ENCODE data around the gene ATAD1. TPM values are rescaled to one million over a fixed set of nuclear protein-coding genes. Genes with fewer than 3 reads are reported as not detected.

Gene ATAD1
- total RNA-seq, 1 donor from 2014 or later = 48.0 TPM

GRCh38 chr10:87712913-87713616 is 105.0 kb downstream of the ATAD1 start:
- Histone ChIP-seq H3K27me3 (ENCODE audit: control insufficient read depth, insufficient read depth, low read length) (no peaks in the 10 kb centered on the region), H3K4me3 (ENCODE audit: low read depth, low read length) (no peak overlapping the region), H3K36me3 (ENCODE audit: control insufficient read depth, insufficient read depth, low read length) (no peaks in the 10 kb centered on the region)
- DNase-seq (ENCODE audit: low read depth) = no peak
- no peak for TF ChIP-seq CTCF (IDR thresholded peaks at IDR 0.05; ENCODE audit: insufficient read depth, low read length, poor library complexity, severe bottlenecking)

- no peak for TF ChIP-seq CTCF (IDR thresholded peaks at IDR 0.05; ENCODE audit: insufficient read depth, low read length, poor library complexity, severe bottlenecking)
- Histone ChIP-seq H3K27me3 (ENCODE audit: control insufficient read depth, insufficient read depth, low read length) (no peaks in the 10 kb centered on the region), H3K4me3 (ENCODE audit: low read depth, low read length) (no peak overlapping the region), H3K36me3 (ENCODE audit: control insufficient read depth, insufficient read depth, low read length) (no peaks in the 10 kb centered on the region)
- no peak for DNase-seq (ENCODE audit: low read depth)
Observed at GRCh38 chr10:87707254-87707653, 110.8 kb downstream of the ATAD1 start.

- Histone ChIP-seq H3K4me3 (ENCODE audit: low read depth, low read length) (no peak overlapping the region), H3K27me3 (ENCODE audit: control insufficient read depth, insufficient read depth, low read length) (no peaks in the 10 kb centered on the region), H3K36me3 (ENCODE audit: control insufficient read depth, insufficient read depth, low read length) (no peaks in the 10 kb centered on the region)
- DNase-seq (ENCODE audit: low read depth) = no peak
- TF ChIP-seq CTCF (IDR thresholded peaks at IDR 0.05; ENCODE audit: insufficient read depth, low read length, poor library complexity, severe bottlenecking) = no peak
Observed at GRCh38 chr10:87706731-87707130, 111.3 kb downstream of the ATAD1 start.

- peak; percentile 7 for DNase-seq (ENCODE audit: low read depth)
Observed at GRCh38 chr10:87705339-87705738, 112.7 kb downstream of the ATAD1 start.

GRCh38 chr10:87703771-87704170 is 114.3 kb downstream of the ATAD1 start:
- Histone ChIP-seq H3K36me3 (ENCODE audit: control insufficient read depth, insufficient read depth, low read length) (no peaks in the 10 kb centered on the region), H3K27me3 (ENCODE audit: control insufficient read depth, insufficient read depth, low read length) (no peaks in the 10 kb centered on the region), H3K4me3 (ENCODE audit: low read depth, low read length) (no peak overlapping the region)
- no peak for TF ChIP-seq CTCF (IDR thresholded peaks at IDR 0.05; ENCODE audit: insufficient read depth, low read length, poor library complexity, severe bottlenecking)
- DNase-seq (ENCODE audit: low read depth) = no peak

More at GRCh38 chr10:87705339-87705738, 112.7 kb downstream of the ATAD1 start:
- no peak for TF ChIP-seq CTCF (IDR thresholded peaks at IDR 0.05; ENCODE audit: insufficient read depth, low read length, poor library complexity, severe bottlenecking)
- H3K27me3 ChIP-seq (ENCODE audit: control insufficient read depth, insufficient read depth, low read length) = no peaks in the 10 kb centered on the region
- no peak overlapping the region for H3K4me3 ChIP-seq (ENCODE audit: low read depth, low read length)
- no peaks in the 10 kb centered on the region for H3K36me3 ChIP-seq (ENCODE audit: control insufficient read depth, insufficient read depth, low read length)

- no peak for DNase-seq (ENCODE audit: low read depth)
- H3K27me3 ChIP-seq (ENCODE audit: control insufficient read depth, insufficient read depth, low read length) = no peaks in the 10 kb centered on the region
- H3K36me3 ChIP-seq (ENCODE audit: control insufficient read depth, insufficient read depth, low read length) = no peaks in the 10 kb centered on the region
- no peak overlapping the region for H3K4me3 ChIP-seq (ENCODE audit: low read depth, low read length)
- no peak for TF ChIP-seq CTCF (IDR thresholded peaks at IDR 0.05; ENCODE audit: insufficient read depth, low read length, poor library complexity, severe bottlenecking)
Observed at GRCh38 chr10:87702973-87703294, 115.1 kb downstream of the ATAD1 start.

Data from kidney epithelial cell (primary cell).